EH (cell line): ENCODE measurements around the gene BPIFB3.
"Not testable (repeated sequence)": the region's sequence is repeated elsewhere in the genome, so short reads cannot be mapped to it uniquely, and the experiment has no call there.

Source experiments
- DNase-seq: peaks from one replicate; pipeline ENCODE4 v3.0.0-alpha.2; 2015; ENCODE audit warnings: low read depth

Gene BPIFB3

DNA sequence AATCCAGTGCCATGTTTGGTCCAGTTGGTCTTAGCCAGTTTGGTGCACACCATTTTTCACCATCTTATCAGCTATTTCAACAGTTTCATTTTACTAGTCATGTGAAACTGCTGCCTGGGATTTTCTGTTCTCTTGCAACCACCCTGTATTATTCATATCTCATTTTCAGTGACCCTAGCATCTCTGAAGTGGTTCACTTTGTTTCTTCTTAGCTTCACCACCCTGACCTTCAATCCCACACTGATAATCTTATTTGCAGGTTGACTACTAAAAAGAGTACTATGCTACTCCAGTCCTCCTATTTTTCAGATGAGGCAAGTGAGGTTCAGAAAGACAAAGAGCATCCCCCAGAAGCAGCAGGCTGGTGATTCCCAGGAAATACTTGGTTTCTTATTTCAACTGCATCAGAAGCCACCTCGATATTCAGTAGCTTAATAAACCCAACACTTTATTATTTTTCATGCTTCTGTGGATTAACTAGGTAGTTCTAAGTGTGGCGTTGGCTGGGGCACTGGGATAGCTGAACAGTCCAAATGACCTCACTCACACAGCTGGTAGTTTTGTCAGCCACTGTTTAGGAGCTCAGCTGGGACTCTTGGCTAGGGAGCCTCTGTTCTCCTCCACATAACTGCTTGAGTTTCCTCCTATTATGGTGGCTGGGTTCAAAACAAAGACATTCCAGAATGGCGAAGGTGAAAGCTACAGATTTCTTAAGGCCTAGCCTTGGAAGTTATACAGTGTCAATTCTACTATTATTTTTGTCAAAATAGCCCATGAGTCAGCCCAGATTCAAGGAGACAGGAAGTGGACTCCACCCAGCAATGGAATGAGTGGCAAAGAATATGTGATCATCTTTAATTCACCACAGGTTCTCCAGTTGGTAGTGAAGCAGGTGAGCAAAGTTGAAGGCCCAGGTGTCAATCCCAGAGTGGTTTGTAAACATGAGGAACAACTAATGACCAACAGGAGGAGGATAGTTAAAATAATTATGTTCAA, 66.3 kb downstream of the BPIFB3 start:
- DNase-seq = no peak

DNA sequence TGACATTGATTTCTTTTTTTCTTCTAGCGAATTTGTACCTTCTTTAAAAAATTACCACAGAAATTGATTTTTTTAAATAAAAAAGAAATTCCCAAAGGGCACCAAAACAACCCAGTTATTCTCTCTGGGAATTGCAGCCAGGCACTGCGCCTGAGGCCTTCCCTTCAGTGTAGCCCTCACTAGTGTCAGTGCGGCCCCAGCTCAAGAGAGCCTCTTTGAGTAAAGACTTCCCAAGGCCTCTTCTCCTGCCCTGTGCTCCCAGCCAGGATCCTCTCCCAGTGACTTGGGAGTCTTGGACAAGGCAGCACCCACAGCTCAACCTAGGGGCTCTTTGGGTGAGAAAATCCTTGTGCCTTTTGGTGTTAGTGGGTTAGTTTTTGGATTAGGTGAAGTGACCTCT, 67.2 kb downstream of the BPIFB3 start:
- no peak for DNase-seq

DNA sequence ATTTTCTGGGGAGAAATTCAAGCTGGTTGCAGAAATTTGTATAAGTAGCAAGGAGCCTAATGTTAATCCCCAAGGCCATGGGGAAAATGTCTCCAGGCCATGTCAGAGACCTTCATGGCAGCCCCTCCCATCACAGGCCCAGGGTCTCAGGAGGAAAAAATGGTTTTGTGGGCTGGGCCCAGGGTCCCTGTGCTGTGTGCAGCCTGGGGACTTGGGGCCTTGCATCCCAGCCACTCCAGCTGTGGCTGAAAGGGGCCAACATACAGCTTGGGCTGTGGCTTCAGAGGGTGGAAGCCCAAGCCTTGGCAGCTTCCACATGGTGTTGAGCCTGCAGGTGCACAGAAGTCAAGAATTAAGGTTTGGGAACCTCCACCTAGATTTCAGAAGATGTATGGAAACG, 68.6 kb downstream of the BPIFB3 start:
- not testable (repeated sequence) for DNase-seq
